Measurements from ENCODE around the gene SMC6.

Gene SMC6

DNA sequence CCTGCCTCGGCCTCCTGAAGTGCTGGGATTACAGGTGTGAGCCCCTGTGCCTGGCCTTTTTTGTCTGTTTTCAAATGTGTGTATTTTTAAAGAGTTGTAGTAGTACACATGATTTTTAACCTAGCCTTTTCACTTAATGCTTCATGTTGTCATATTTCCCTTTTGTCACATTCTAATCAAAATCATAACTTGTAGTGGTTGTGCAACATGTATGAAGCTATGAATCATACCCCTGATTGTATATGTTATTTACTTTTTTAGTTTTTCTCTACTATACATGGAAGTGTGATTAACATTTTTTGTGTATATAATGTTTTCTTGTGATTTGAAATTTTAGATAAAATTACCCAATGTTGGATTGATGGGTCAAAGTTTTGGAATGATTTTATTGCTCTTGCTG, 8.8 kb upstream of the SMC6 start:
- no peak for DNase-seq (ENCODE audit: low read depth)

DNA sequence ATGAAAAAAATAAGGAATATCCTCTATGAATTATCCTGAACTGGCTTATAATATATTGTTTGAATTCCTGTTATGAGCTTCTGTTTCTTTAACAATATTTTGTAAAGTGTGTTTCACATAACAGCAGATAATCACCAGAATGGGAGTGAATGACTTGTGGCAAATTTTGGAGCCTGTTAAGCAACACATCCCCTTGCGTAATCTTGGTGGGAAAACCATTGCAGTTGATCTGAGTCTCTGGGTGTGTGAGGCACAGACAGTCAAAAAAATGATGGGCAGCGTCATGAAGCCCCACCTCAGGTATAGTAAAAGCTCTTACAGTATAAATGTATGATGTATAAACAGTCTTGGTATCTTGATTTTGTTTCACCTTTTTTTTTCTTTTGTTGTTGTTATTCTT, 6.2 kb upstream of the SMC6 start:
- no peak for DNase-seq (ENCODE audit: low read depth)

DNA sequence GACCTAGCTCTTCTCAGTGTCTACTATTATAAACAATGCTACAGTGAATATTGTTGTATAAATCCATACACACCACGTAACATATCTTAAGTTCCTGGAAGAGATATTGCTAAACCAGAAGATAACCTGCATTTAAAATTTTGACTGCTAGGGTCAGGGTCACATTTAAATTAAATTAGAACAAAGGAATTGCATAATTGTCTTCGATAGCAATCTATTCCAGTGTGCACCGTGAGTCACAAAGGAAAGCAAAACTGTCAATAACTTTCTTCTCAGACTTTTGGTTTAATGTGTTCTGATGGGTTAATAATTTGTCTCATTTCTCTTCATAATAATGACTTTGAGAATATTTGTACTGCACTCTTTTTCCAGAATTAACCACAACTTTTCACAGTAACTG, 4.5 kb upstream of the SMC6 start:
- DNase-seq (ENCODE audit: low read depth) = no peak

DNA sequence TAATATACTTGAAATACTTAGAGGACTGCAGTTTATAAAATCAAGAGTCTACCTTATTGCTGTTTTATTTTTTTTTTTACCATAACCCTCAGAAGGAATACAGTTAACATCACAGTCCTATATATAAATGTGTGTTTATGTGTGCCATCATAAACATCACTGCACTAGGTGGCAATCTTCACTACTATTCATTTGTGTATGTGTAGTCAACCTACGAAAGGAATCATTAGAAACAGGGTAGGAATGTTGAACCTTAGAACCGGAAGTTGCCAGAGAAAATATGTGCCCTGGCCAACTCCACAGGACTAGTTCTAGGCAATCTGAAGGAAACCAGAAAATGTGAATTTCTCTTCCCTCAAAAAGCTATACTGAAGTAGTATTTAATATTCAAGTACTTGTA, 3.7 kb upstream of the SMC6 start:
- DNase-seq (ENCODE audit: low read depth) = no peak

DNA sequence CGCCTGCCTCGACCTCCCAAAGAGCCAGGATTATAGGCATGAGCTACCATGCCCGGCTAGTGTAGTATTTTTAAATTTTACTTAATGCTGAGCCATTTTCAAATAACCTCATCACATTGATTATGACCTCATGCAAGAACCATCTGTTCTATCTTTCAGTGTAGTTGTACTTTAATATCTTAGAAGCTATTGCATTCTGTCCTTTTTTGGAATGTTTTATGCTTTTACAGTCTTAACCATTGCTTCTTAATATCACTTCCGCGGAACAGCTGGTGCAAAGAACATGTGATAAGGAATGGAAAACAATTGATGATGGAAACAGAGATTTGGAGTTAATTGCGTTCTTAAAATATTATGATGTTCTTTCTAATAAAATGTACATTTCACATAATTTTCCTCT, 3.1 kb upstream of the SMC6 start:
- no peak for DNase-seq (ENCODE audit: low read depth)

DNA sequence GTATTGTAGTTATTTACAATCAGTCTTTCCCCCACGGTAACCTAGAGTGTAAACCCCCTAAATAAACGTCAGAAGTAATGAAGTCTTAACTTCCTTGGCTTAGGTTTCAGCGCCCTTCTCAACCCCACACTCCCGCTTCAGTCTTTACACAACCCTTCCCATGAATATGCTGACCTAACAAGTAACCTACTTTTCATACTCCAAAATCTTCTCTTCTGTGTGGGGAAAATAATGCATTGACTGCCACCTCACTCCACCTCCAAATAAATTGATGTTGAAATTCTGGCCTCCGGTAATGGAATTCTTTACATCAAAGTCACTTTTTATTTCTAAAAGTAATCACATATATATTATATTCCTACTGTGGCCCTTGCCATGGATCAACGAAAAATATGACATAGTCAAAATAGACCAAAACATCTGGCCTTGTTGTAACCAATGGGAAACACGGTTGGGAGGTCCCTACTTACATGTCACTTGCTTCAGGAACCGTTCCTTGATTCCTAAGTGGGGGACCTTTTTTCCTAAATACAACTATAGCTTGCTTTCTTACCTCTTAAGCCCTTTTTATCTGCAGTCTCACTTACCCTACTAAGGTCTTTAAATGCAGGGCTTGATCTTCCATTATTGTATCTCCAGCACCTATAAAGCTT, 1.3 kb upstream of the SMC6 start:
- no peak for DNase-seq (ENCODE audit: low read depth)

DNA sequence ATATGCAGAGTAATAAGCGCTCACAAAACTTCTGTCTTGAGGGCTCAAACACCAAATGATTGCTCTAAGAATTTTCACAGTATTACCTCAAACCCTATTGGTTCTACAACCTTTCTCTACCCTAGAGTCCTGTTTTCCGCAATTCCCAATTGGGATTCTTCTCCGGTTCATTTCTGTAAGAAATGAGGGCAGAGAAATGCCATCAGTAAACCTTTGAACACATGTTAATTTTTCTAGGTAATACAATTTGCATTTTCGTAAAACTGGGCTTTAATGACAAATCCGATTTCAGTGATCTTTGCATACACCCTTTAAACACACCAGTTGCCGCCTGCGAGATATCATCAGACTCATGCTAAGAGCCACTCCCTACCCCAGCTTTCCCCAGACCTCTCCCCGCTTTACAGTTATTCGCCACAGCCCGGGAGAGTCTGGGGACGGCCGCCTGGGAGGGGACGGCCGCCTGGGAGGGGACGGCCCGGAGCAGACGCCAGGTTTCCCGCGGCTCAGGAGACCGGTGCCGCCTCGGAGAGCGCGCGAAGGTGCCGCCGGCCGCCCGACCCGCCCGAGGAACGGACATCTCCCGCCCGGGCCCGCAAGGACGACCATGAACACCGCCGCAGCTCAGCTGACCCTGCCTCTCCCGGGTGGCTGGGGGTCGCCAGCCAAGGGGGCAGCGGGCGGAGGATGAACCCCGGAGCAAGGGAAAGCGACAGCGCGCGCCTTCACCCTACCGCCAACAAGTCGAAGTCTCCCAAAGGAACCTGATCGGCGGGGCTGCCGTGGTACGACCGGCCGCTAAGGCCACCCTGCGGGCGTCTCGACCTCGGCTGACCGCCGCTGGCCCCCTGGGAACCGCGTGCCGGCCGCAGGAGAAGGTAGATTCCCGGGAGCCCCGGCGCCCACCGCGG, 463 bp downstream of the SMC6 start:
- DNase-seq (ENCODE audit: low read depth) = no peak

DNA sequence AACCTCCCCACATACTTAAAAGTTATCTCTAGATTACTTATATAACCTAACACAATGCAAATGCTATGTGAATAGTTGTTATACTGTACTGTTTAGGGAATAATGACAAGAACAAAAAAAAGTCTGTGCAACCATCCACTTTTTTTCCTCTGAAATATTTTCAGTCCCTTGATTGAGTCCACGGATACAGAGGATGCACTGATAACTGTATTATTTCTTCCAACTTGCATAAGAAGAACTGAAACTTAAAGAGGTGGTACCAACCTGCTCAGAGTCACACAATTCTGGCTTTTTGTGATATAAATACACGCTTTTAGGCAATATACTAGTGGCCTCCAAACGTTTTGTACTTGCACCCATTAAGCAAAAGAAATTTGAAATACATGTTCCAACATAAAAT, 1.4 kb downstream of the SMC6 start:
- no peak for DNase-seq (ENCODE audit: low read depth)

DNA sequence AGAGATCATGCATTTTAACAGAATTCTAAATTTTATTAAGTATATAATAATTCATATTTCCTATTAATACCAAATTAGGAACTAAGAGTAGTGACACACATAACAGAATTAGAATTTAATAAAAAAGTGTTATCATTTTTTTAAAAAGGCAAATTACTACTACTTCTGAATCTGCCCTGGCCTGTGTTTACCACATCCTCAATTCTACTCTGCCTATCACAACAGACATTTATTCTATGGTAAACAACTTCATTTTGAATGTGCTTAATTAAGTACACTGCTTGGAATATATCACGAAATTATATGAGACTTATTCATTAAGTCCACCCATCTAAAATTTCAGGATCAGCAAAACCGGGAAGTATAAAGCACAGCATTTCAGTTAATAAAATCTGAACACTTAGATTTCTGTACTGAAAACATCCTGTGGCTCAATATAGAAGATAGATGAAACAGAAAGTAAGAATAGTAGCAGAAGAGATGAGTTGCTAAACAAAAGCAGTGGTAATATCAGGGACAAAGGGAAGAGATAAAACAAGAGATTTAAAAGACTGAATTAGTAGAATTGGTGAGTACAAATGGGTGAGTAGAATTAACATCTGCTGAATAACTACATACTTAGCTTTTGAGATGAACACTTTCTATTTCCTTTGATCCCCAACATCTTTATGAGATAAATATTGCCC, 3.7 kb downstream of the SMC6 start:
- no peak for DNase-seq (ENCODE audit: low read depth)

DNA sequence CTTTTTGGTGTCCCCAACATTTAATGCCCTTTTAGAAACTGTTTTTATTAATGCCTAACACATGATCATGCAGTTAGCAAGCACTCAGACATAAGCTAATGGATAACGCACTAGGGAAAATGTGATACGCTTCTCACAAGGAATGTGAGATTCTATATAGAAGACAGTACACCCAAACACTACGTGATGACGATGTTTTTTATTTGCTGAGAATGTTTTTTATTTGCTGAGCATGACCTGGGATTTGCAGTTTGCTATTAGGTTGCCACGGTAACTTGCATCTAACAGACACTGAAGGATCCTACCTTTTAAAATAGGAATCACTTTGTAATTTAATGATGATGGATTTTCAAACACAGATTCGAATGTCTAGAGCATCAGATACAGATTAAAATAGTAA, 4.9 kb downstream of the SMC6 start:
- DNase-seq (ENCODE audit: low read depth) = no peak

DNA sequence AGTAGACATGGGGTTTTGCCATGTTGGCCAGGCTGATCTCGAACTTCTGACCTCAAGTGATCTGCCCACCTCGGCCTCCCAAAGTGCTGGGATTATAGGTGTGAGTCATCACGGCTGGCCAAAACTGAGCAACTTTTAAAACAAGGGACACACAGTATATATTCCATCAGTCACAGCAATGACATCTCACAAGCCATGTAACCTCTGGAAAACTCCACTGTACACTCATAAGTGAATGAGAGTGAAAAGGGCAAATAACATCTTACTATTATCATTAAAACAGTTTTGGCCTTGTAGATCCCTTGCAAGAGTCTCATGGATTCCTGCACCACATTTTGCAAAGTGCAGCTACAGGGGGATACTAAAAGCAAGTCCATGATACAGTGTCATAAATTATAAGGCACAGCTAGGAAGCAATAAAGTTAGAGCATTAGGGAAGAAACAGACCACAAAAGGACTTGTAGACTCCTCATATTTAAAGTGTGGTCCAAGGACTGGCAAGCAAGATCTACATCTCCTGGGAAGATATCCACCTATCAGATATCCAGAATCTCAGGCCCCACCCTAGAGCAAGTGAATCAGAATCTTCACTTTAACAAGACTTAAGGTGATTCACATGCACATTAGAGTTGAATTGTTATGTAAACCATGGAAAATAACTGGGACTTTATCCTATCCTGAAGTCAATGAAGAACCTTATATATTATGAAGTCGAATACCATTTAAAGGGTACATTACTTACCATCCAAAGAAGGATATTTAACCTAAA, 5.7 kb downstream of the SMC6 start:
- DNase-seq (ENCODE audit: low read depth) = no peak

DNA sequence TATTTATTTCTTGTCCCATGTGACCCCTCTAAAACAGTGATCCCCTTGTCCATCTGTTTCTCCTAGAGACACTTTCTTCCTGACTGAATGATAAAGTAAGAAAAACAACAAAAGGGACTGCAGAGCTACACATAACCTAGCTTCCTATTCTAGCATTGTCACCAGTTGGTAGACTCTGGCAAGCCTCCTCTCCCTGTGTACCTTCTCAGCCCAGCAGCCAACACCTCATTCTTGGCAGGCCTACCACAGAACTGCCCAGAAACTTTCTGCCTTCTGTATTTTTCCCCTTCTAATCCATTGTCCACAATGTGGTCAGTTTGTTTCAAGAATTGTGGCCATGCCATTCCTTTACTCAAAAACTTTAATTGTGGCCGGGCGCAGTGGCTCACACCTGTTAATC, 13.4 kb downstream of the SMC6 start:
- no peak for DNase-seq (ENCODE audit: low read depth)

DNA sequence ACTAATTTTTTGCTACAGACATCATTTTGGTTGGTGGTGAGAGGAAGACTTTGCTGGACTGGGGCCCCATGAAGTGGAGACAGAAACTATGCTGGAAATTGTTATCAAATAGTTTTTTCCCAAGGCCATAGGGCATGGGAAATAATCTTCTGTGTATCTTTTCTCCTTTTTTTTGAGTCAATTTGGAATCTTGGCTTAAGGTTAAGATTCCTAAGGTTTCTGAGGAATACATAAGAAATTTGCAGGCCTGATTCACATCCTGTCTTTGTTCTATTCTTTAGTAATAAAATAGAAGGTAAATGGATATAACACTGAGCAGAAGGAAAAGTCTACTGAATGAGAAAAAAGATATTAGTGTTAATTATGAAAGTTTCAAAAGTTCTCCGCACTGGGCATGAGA, 16.6 kb downstream of the SMC6 start:
- no peak for DNase-seq (ENCODE audit: low read depth)

DNA sequence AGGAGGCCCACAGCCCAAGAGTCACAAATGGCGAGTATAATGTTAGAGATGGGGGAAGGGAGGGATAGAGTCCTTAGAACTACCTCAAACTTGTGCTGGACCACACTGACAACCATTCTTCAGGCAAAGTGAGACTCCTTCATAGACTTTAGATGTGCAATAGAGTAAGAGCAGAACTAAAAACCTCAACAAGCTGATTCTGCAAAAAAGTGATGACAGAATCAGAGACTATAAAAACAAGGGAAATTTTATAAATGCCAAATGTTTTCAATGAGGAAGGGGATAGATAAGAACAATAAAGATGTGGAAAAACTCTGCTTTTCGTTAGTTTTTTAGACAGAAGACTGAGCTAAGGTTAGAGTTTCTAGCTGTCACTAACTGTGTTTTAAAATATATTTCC, 17.7 kb downstream of the SMC6 start:
- no peak for DNase-seq (ENCODE audit: low read depth)

DNA sequence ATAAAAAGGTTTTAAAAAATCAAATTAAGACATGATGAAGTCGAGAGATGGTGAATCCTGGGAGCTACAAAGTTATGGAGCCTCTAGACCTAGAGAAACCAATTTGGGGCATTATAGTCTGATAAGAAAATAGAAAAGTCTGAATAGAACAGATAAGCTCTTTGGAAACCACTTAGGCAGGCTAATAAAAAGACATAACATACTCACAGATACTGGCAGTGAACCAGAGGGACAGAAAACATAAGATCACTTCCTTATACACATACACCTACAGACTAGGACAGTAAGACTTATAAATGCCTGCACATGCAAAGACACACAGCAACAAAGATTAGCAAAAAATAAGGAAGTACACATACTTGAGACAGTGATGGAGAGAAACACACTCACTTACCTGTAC, 20.0 kb downstream of the SMC6 start:
- DNase-seq (ENCODE audit: low read depth) = no peak

DNA sequence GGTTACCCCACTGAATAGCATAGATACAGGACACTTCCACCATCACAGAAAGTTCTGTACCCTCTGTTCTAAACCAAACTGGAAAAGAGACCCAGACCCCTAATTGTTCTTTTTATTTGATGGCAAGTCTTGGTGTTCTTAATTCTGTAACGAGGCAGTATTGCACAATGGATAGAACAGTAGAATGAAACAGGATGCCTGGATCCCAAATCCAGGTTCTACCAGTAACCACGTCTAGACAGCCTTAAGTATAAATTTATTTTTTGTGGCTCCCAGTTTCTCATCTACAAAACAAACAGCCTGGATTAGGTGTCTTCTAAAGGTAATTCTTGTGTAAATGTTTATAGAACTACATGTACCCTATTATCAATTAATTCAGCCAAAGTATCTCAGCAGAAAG, 23.7 kb downstream of the SMC6 start:
- DNase-seq (ENCODE audit: low read depth) = no peak

DNA sequence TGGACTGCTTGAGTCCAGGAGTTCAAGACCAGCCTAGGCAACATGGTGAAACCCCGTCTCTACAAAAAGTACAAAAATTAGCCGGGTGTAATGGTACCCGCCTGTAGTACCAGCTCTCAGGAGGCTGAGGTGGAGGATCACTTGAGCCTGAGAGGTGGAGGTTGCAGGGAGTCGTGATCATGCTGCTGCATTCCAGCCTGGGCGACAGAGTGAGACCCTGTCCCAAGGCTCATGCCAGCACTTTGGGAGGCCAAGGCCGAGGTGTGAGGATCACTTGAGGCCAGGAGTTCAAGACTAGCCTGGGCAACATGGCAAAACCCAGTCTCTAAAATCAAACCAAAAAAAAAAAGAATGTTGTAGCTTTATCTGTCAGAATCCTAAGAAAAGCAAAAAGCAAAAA, 25.4 kb downstream of the SMC6 start:
- DNase-seq (ENCODE audit: low read depth) = no peak

DNA sequence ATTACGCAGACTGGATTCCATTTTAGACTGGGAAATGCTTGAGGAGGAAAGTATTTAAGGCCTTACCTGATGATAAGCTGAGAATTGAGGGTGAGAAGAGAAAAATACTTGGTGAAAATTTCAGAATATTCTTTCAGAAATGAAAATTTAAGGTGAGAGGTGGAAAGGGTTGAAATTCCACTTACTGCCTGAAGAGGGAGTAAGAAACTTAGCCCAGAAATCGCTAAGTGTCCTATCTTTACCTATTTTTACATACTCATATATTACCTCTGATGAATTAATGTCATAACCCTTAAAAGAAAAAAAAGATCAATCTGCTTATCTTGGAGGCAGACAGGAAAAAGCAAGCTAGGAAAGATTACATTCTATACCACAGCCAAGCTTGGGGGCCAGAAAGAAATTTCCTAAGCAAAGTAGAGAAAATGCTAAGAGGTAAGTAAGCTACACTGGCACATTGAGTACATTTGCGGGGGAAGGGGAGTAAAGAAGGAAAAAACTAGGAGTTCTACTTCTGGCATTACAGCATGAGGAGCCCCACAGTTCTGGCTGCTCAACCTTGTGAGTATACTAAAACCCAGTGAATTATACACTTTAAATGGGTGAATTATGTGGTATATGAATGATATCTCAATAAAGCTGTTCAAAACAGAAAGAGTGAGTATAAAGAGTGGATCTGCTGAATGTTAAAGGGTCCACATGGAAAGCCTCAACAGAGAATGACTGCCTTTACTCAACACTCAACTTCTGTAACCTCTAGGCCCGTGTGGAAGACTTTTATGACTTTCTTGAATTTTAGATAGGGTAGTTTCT, 33.8 kb downstream of the SMC6 start:
- DNase-seq (ENCODE audit: low read depth) = no peak

DNA sequence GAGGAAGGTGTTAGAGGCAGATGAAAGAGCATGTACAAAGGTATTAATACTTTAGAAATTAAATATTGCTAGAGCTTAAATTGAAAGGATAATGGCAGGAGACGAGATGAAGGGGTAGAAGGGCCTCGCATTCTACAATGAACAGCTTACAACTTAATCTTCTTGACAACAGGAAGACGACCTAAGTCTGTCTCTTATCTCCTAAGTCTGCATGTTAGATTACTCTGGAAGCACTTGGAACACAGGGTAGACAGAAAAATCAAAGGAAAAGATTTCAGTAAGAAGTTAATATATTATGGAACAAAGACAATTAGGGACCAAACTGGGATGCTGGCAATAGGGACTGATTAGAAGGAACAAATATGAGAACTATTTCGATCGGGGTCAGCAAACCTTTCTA, 34.9 kb downstream of the SMC6 start:
- no peak for DNase-seq (ENCODE audit: low read depth)

DNA sequence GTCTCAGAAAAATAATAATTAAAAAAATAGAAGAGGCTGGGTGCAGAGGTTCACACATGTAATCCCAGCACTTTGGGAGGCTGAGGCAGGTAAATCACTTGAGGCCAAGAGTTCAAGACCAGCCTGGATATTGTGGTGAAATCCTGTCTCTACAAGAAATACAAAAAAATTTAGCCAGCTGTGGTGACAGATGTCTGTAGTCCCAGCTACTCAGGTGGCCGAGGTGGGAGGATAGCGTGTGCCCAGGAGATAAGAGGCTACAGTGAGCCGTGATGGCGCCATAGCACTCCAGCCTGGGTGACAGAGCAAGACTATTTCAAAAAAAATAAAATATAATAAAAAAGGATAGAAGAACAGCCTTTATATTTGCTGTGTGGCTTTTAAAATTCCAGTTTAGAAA, 35.9 kb downstream of the SMC6 start:
- no peak for DNase-seq (ENCODE audit: low read depth)

DNA sequence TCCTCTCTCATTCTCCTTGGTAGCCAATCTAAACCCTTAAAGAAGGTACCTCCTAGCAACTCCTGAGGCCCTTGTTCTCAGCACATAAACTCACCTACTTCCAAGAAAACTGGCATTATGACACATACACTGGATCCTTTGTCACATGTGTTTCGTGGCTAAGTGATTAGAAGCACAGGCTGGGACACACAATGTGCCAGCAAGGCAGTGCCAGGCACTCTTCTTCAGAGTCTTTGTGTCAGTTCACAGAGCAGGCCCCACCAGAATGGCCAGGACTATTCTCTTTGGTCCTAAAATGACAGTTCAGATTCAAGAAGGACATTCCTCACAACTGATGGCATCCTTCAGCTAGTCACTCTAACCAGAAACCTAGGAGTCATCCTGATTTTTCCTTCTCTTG, 40.3 kb downstream of the SMC6 start:
- no peak for DNase-seq (ENCODE audit: low read depth)

Data from GM04504 (cell line).